ENCODE results near the gene FADS6. TPM values are rescaled to one million over a fixed set of nuclear protein-coding genes. Genes with fewer than 3 reads are reported as not detected.
"Not testable (repeated sequence)": the region's sequence is repeated elsewhere in the genome, so short reads cannot be mapped to it uniquely, and the experiment has no call there.

The FADS6 gene
- total RNA-seq, 1 donor from 2014 or later, result not detected

- no peak for DNase-seq (ENCODE audit: low read depth)
- no peak for TF ChIP-seq CTCF (conservative IDR thresholded peaks at IDR 0.05; ENCODE audit: low read depth, low read length)
- no peak overlapping the region for H3K4me3 ChIP-seq (ENCODE audit: low read depth, low read length)
These were observed 13.6 kb upstream of the FADS6 start for GRCh38 chr17:74907012-74907411.

GRCh38 chr17:74906214-74906793, 12.9 kb upstream of the FADS6 start:
- H3K4me3 ChIP-seq (ENCODE audit: low read depth, low read length); DNase-seq (ENCODE audit: low read depth): not testable (repeated sequence)

- no peak for DNase-seq (ENCODE audit: low read depth)
- TF ChIP-seq CTCF (conservative IDR thresholded peaks at IDR 0.05; ENCODE audit: low read depth, low read length), result no peak
- H3K4me3 ChIP-seq (ENCODE audit: low read depth, low read length), result no peak overlapping the region
These were observed 11.4 kb upstream of the FADS6 start for GRCh38 chr17:74904687-74905409.

GRCh38 chr17:74903671-74904070, 10.2 kb upstream of the FADS6 start:
- no peak for DNase-seq (ENCODE audit: low read depth)
- no peak overlapping the region for H3K4me3 ChIP-seq (ENCODE audit: low read depth, low read length)
- TF ChIP-seq CTCF (conservative IDR thresholded peaks at IDR 0.05; ENCODE audit: low read depth, low read length), result no peak

- no peak overlapping the region for H3K4me3 ChIP-seq (ENCODE audit: low read depth, low read length)
- no peak for TF ChIP-seq CTCF (conservative IDR thresholded peaks at IDR 0.05; ENCODE audit: low read depth, low read length)
- no peak for DNase-seq (ENCODE audit: low read depth)
These were observed 9.6 kb upstream of the FADS6 start for GRCh38 chr17:74903034-74903433.

- no peak for TF ChIP-seq CTCF (conservative IDR thresholded peaks at IDR 0.05; ENCODE audit: low read depth, low read length)
These were observed 8.1 kb upstream of the FADS6 start for GRCh38 chr17:74901353-74902135.

GRCh38 chr17:74900208-74900607, 6.8 kb upstream of the FADS6 start:
- no peak overlapping the region for H3K4me3 ChIP-seq (ENCODE audit: low read depth, low read length)
- TF ChIP-seq CTCF (conservative IDR thresholded peaks at IDR 0.05; ENCODE audit: low read depth, low read length), result no peak
- DNase-seq (ENCODE audit: low read depth), result no peak

More at GRCh38 chr17:74901353-74902135, 8.1 kb upstream of the FADS6 start:
- DNase-seq (ENCODE audit: low read depth), result no peak
- H3K4me3 ChIP-seq (ENCODE audit: low read depth, low read length), result no peak overlapping the region
